HG03045 (cell line): ENCODE data around the gene MAP2K3.

ENCODE experiments used
- ATAC-seq: cut with Tn5 transposase; IDR thresholded peaks from one replicate; pipeline ENCODE4 v1.9.1; 2021; ENCODE audit warnings: mild to moderate bottlenecking, moderate library complexity; ENCODE audit not compliant: unreplicated experiment

Gene MAP2K3

GRCh38 chr17:21284319-21285163, at the start of gene MAP2K3:
TSS of gene MAP2K3 (plus strand) at chr17:21284711. CDS start at chr17:21284921, 210 bp downstream.
- peak; percentile 80 for ATAC-seq

DNA sequence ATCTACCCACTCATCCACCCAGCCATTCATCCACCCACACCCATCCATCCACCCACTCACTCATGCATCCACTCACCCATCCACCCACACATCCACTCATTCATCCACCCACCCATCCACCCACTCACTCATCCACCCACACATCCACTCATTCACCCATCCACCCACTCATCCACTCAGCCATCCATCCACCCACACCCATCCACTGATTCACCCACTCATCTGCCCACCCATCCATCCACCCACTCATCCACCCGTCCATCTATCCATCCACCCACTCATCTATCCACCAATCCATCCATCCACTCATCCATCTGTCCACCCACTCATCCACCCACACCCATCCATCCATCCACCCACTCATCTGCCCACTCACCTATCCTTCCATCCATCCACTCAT, 48.6 kb upstream of the MAP2K3 start:
- no peak for ATAC-seq

- ATAC-seq = no peak
Measured at GRCh38 chr17:21239680-21240368, 44.7 kb upstream of the MAP2K3 start.

DNA sequence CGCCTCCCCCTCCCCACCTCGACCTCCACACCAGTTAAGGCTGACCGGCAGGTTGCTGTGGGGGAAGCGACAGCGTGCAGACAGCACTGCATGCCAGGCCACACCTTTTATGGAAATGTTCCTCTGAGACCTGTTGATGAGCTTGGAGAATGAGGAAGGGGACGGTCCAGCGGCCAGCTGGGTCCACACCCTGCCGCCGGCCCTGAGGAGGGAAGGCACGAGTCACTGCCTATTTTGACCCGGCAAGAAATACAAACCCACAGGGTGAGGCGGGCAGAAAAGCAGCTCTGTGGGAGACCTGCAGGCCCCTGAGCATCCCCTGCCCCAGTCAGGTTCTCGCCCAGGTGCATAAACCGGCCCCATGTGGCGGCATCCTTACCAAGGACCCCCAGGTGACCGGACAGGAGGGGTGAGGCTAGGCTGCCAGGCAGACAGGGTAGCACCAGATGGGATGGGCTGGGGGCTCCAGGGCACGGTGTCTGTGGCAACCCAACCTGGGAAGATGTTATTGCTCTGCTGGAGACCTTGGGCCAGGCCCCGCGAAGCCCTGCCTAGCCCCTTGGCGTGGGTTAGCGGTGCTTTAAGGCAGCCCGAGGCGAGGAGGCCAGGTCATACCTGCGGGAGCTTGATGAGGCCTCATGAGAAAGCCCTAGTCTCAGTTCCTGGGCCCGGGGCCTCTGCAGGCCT, 44.0 kb upstream of the MAP2K3 start:
- ATAC-seq = no peak

- no peak for ATAC-seq
Measured at GRCh38 chr17:21241564-21241963, 42.9 kb upstream of the MAP2K3 start.

DNA sequence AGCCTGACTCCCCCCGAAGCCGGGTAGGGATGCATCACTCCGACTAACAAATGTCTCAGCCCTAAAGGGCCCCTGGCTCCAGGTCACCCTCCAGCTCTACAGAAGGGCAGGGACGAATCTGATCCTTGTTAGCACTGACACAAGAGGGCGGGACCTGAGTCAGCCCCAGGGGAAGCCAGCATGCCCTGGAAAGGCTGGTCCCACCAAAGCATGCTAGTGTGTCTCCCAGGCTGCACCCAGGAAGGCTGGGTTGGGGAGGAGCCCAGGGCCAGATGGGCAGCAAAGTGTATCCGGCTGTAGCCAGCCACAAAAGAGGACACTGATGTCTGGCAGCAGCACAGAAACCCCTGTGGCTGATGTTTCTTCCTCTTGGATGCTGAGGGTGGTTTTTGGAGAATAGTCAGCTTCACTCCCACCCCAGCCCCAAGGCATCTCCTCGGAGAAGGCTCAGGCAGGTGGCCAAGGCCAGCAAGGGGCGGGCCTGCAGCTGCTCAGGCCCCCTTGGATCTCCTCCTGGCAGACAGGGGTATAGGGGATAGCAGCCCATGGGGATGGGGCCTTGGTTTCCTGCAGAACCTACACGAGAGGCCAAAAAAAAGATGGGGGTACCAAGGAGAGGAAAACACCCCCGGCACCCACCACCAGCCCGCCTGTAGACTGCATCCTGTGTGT, 42.3 kb upstream of the MAP2K3 start:
- ATAC-seq = no peak

DNA sequence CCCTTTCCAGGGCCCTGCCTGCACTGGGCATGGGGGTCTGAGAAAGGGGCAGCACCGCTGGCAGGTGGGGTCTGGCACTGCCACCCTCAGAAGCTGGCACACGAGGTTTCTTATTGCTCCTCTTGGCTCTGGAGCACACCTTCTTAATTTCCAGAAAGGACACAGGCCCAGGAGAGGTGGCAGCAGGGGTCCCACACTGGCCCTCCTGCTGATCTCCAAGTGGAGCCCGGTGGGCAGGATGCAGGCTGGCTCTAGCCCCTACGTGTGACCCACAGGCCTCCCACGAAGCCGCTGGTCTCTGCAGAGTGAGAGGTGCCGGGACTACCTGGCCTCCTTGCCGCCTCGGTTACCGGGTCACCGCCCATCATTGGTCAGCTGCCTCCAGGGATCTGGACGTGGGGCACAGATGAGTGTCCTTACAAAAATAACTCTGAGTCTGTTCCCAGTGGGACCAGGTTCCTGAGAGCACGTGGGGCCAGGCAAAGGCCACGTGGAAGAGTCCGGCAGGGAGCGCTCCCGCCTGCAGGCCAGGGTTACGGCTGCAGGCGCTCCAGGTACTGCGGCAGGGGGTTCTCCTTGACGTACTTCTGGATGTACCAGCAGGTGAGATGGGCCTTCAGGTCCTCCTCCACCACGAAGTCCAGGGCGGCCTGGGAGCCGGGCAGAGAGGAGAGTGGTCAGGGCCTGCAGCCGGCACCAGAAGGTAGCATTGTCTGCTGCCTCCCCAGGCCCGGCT, 41.6 kb upstream of the MAP2K3 start:
- no peak for ATAC-seq

DNA sequence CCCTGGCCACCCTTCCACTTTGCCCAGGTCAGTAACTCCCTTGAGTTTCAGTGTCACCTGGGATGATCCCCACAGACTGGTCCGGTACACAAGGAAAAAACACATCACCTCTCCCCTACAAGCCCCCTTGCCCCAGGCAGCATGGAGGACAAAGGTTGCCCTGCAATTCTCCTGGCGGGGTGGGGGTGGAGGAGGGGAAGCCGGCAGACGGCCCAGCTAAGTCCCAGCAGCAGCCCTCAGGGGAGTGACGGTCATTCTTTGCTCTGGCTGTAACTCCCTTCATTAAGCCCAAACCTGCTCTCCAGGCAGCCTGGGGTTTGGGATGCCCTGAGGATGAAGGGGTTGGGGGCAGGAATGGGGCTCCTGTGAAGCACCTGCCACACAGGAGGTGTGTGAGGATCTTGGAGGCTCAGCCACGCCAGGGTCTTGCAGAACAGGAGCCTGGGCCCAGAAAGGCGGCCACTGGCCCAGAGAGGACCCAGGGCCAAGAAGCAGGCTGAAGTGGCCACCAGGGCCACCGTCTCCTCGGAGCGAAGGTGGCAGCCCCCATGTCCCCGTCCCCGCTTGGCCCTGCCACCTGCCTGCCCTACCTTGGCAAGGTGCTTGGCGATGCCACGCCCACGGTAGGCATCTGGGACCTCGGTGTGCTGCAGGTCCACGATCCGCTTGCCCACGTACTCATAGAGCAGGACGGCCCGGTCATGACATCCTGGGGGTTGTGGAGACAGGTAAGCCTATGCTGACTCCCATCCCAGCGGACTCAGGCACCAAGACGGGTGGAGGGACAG, 40.8 kb upstream of the MAP2K3 start:
- no peak for ATAC-seq

GRCh38 chr17:21245639-21246084, 38.8 kb upstream of the MAP2K3 start:
- no peak for ATAC-seq

DNA sequence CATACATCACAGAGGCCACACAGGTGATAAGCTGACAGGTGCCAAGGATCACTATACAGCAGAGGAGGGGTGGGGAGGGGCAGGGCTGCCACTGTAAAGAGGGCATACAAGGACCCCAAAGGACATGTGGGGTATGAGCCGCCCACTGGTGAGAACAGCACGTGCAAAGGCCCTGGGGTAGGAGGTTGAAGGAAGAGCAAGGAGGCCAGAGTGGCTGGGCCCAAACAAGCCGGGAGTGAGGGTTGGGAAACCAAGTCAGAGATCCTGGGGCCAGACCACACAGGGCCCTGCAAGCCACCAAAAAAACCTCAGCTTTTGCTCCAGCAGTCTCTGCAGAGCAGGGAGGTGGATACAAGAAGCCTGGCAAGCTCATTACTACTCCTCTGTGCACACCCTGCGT, 37.8 kb upstream of the MAP2K3 start:
- ATAC-seq = no peak

DNA sequence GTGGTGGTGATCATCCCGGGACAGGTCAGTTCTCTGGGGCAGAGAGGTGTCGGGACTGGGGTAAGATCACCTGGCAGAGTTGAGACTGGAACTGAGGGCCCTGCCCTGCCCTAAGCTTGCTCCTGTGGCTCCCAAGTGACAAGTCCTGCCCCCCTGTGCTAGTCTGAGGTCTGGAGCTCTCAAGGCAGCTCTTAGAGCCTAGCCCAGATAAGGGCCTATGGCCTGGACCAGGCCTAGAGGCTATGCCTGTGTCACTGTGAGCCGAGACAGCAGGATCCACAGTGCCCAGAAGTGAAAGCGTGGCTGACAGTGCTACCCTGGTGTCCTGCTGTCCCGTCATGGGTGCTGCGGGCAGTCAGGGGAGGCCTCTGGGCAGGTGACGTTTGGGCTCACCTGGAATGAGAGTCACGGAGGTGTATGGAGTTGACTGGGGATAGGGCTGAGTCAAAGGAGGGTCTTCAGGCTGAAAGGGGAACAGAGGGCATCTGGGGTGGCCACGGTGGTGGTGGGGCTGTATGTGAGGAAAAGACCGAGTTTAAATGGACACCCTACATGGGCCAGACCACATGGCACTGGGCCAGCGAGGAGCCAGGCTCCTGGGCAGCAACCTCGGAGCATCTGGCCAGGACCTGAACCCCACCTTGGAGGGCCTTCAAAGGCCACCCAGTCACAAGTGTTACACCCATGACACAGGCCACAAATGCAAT, 36.8 kb upstream of the MAP2K3 start:
- ATAC-seq = no peak

DNA sequence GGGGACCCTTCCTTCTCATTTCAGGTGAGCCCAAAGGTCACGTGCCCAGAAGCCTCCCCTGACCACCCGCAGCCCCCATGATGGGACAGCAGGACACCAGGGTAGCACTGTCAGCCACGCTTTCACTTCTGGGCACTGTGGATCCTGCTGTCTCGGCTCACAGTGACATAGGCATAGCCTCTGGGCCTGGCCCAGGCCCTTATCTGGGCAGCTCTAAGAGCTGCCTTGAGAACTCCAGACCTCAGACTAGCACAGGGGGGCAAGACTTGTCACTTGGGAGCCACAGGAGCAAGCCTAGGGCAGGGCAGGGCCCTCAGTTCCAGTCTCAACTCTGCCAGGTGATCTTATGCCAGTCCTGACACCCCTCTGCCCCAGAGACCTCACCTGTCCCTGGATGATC, 36.0 kb upstream of the MAP2K3 start:
- no peak for ATAC-seq

DNA sequence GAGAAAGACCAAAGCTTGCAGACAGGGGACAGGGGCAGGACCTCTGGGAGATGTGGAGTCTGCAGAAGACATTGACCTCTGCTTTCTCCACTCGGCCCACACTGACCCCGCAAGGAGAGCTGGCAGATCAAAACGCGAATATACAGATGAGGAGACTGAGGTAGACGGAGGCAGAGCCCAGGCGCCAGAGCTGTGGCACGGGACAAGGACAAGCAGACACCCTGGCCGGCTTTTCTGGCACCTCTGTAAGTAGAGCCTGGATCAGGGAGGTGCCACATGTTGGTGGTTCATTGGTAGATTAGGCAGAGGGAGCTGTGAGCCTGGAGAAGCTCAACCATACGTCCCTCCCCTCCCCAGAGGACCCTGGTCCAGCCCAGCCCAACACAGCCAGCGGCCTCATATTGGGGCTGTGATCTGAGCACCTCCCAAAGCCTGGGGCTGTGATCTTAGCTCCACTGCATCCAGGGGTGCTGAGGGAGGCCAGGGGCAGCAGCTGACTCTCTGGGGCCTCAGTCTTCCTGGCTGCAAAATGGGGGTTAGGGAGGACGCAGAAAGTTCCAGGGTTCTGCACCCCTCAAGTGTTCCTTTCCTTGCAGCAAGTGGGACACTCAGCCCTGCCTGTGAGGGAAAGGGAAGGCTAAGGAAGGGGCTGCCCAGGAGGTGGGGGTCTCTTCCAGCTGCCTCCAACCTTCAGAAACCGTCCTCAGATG, 35.3 kb upstream of the MAP2K3 start:
- ATAC-seq = no peak

GRCh38 chr17:21249920-21250703, 34.4 kb upstream of the MAP2K3 start:
- ATAC-seq = no peak

DNA sequence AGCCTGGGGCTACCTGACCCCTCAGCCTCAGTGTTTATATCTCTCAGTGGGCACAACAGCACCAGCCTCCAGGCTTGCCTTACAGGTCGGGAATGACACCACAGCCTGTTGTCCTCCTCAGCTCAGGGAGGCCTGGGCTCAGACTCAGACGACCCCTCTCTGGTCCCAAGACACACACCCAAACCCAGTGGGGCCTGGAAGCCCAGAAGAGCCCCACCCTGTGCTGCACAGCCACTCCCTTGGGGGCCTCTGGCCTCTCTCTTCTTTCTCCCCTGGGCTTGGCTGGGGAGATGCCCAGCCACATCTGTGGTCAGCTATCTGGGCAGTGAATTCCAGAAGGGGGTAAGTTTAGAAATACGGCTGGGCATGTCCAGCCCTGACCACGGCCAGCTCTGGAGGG, 33.7 kb upstream of the MAP2K3 start:
- ATAC-seq = no peak

DNA sequence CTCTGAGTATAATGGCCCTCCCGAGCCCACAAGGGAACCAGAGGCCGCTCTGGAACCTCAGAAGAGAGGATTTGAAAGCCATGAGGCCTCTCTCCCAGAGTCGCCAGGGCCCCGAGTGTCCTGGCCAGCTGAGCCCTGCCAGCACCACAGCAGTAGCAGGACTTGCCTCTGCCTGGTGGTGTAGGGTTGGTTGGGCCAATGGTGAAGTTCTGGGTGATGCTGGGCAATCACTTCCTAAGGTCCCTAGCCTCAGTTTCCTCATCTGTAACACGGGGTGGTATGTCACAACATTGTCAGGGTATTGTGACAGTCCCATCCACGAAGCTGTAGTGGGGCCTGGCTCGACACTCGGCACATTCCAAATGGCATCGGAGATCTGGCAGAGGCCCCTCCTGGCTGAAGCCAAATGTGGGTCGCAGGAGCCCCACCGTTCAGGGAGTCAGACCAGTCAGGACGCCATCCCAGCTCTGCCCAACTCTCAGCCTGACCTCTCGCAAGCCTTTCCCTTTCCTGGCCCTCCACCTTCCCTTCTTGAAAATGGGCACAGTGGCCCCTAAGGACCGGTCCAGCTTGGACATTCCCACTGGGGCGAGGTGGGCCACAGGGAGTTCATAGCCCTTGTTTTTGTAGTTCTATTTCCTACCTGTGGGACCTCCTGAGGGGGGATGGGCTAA, 33.0 kb upstream of the MAP2K3 start:
- ATAC-seq = no peak

DNA sequence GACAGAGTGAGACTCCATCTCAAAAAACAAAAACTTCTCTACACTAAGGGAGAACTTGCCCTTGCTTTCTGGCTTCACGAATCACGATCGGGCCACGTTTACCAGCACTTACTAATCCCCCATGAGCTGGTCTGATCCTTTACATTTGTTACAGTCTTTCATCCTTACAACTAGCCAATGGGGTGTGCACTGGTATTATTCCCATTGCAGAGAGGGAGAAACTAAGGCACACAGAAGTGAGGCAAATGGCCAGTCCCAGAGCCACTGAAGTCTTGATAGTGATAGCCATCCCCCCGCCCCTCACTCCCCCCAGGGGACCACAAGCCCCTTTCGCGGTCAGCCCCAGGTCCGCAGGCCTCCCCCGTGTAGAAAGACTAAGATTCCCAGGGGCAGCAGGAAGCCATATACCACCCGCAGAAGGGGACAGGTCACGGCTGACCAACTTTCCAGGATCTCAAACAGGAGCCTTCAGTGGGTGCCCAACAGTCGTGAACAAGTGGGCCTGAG, 32.2 kb upstream of the MAP2K3 start:
- ATAC-seq = no peak
